H4 (cell line): ENCODE results near the gene TMPO. TPM values are rescaled to one million over a fixed set of nuclear protein-coding genes. Genes with fewer than 3 reads are reported as not detected.
"Not testable (repeated sequence)": the region's sequence is repeated elsewhere in the genome, so short reads cannot be mapped to it uniquely, and the experiment has no call there.

Experiments
- DNase-seq: peaks from one replicate; pipeline ENCODE4 v3.0.0-alpha.2; 2015; ENCODE audit warnings: low spot score
- total RNA-seq: library from RNA; depleted of rRNA; stranded (reverse); fragments of >200 nt; shearing (Covaris generic); gene quantifications from 2 replicates; pipeline ENCODE4 v1.2.3, GENCODE V29; 2014; rRNA removed

Gene TMPO
- total RNA-seq, 1 experiment from 2014 or later, result 133 TPM

GRCh38 chr12:98578392-98578791 lies 63.0 kb downstream of the TMPO start:
- DNase-seq, result no peak

DNA sequence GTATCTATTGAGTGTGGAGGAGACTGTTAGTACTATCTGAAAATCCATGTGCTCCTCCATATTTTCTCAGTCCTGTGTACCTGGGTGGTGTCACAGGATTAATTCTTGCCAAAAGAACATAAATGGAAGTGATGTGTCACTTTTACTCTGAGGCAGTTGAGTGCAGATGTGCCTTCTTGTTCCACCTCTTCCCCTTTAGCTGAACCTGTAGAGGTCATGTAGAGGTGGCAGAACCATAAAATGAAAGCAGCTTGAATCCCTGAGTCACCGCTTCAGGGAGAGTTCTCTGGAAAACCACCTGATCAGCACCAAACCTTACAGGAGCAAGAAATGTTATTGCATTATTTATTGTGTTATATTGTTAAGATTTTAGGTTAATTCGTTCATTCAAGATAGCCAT lies 63.4 kb downstream of the TMPO start:
- peak; percentile 68 for DNase-seq

DNA sequence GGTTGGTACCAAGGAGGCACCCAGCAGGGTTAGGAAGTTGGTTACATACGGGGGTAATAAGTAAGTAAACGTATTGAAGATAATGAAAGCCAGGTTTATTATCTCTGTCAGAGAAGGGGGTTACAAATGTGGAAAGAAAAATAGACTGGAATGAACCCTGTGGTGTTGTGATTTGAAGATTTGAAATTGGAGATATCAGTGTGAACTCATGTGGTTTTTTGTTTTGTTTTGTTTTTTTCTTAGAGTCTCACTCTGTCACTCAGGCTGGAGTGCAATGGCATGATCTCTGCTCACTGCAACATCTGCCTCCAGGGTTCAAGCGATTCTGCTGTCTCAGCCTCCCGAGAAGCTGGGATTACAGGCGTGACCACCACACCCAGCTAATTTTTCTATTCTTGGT lies 64.0 kb downstream of the TMPO start:
- DNase-seq, result no peak

GRCh38 chr12:98579835-98580234 lies 64.4 kb downstream of the TMPO start:
- no peak for DNase-seq

DNA sequence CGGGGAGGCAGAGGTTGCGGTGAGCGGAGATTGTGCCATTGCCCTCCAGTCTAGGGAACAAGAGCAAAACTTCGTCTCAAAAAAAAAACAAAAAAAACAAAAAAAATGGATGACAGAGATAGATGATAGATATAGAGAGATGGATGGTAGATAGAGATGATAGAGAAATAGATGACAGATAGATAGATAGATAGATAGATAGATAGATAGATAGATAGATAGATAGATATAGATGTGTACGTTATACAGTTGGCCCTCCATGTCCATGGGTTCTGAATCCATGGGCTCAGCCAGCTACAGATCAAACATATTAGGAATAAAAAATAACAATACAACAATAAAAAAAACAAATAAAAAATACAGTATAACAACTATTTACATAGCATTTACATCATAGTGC lies 65.3 kb downstream of the TMPO start:
- DNase-seq, result no peak

DNA sequence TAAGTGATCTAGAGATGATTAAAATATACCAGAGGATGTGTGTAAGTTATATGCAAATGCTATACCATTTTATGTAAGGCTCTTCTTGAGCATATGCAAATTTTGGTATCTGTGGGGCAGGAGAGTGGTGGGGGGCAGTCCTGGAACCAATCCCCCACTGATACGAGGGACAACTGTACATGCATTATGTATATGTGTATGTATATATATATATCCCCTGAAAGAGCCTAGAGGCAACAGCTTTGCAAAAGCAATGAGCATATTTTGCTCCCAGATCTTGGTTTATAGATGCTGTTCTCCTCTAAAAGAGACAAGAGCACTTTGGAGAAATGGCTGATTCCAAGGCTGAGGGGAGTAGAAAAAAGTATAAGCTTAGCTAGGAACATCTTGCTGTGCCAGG lies 65.7 kb downstream of the TMPO start:
- DNase-seq, result no peak

- DNase-seq, result no peak
Observed at GRCh38 chr12:98582093-98582492, 66.7 kb downstream of the TMPO start.

- no peak for DNase-seq
Observed at GRCh38 chr12:98587084-98587483, 71.7 kb downstream of the TMPO start.

GRCh38 chr12:98591209-98591608 lies 75.8 kb downstream of the TMPO start:
- no peak for DNase-seq

DNA sequence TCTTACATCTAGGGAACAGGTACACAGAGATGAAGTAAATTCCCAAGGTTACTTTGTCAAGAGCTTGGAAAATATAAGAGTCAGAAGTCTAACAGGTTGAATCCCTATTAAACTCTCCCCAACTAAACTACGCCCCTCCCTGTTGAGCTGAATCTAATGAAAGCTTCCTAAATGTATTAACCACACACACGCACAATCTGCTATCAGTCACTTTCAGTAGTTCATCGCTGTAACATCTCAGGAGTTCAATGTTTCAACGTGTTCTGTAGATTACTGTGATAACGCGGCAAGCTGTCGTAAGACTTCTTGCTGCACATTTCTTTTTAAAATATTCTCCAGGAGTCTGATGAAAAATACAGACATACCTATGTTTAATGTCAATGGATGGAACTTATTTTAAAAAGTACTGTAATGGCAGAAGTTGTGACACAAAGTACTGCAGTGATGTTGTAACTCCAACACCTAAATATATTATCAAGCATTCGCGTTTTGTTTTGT lies 77.5 kb downstream of the TMPO start:
- no peak for DNase-seq

DNA sequence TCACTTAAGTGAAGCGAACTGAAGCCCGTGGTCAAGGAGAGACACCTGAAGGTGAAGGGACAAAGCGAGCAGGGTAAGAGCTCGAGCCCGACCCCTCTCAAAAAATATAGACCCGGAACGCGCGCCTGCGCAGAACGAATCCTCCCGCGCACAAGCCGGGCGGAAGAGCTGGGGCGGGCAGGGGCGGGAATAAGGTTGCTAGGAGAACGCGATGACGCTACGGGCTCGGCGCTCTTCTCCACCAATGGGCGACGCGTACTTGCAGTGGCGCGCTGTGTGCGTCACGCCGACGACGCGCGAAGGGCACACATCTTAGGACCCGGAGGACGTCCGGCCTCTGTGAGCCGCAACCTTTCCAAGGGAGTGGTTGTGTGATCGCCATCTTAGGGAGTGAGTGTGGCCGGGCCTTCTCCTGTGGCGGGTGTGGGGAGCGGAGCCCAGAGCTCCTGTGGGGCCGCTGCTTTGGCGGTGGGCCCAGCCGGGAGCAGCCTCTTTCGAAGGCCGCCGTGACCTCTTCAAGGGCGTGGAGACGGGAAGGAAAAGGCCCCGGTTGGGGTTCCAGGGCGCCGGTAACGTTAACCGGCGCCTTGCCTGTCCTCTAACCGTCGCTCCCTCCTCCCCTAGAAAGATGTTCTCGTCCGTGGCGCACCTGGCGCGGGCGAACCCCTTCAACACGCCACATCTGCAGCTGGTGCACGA lies 78.1 kb downstream of the TMPO start, which contains the start of gene SLC25A3:
Gene SLC25A3, plus strand, starts transcription at position 336 of the 699 bp plus-strand sequence. Its CDS starts 293 bp downstream, at position 629.
- peak; percentile 98 for DNase-seq

DNA sequence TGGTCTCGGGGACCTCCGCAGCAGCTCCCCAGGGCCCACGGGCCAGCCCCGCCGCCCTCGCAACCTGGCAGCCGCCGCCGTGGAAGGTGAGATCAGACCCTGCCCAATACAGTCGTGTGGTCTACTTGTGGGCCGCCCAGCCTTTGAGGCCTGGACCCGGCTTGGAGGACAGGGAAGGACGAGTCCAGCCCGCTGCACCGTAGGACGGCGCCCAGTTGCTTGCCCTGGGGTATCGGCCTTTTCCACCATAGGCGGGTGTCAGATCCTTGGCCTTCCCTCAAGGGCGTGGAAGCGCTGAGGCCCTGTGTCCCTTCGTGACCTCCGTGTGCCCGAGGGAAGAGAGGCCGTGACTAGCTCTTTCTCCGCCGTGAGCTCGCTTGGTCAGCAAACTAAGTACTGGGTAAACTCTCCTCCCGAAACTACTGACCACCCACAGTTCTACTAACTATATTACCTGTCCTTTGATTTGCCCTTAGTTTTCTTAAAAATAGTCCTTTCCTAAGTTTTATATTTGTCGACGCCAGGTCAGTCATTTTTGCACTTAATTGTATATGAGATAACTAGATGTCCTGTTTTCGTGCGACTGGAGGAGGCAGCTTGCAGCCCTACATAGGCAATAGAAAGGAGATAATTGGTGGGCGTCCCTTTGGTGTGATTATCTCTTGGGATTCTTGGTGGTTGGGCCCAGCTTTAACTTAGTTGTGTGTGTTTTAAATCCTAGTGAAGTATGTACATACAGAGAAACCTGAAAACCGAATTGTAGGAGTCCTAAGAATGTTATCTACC lies 78.9 kb downstream of the TMPO start:
- no peak for DNase-seq

- no peak for DNase-seq
Observed at GRCh38 chr12:98595243-98595988, 80.0 kb downstream of the TMPO start.

GRCh38 chr12:98597313-98597712 lies 81.9 kb downstream of the TMPO start:
- DNase-seq, result not testable (repeated sequence)

Other genes with a start within 250 kb of the TMPO start
- gene SLC25A3, start 78.1 kb downstream of the TMPO start, total RNA-seq, result 800 and 914 TPM in 2 replicates
- 34.3 and 37.6 TPM in 2 replicates for gene IKBIP, start 129.2 kb downstream of the TMPO start, total RNA-seq
- gene APAF1, start 129.7 kb downstream of the TMPO start, total RNA-seq, result 6.4 and 7.2 TPM in 2 replicates